A549 (cell line): Measurements from ENCODE around the gene ICA1L. TPM values are rescaled to one million over a fixed set of nuclear protein-coding genes. Genes with fewer than 3 reads are reported as not detected.
"Not testable (repeated sequence)": the region's sequence is repeated elsewhere in the genome, so short reads cannot be mapped to it uniquely, and the experiment has no call there.

ENCODE experiments used
- ATAC-seq, 2 experiments: fragments of 200-7000 bp in 1 of 2; fragments of >200 bp in 1 of 2; cut with Nextera tagmentation in 1 of 2; cut with Tn5 transposase in 1 of 2; 3 replicates each; pipeline versions ENCODE4 v1.8.0 to v1.9.1; 2018 to 2020; ENCODE audit warnings: mild to moderate bottlenecking in 1 of 2, moderate library complexity in 1 of 2
- CTCF ChIA-PET: fragments of 300-600 bp; sonication (Branson Sonifier 250); formaldehyde crosslinking; extraction: SDS; loops from one replicate; lab custom pipeline; 2021; ENCODE audit warnings: antibody characterized with exemption, inconsistent platforms; lab: Yijun Ruan, JAX
- POLR2A ChIA-PET: fragments of 350-600 bp; formaldehyde crosslinking; extraction: SDS; loops from one replicate; lab custom pipeline; 2021; ENCODE audit warnings: antibody characterized with exemption, inconsistent platforms; lab: Yijun Ruan, JAX
- DNase-seq, 2 experiments: peaks; one replicate each; pipeline versions ENCODE4 v3.0.0 to v3.0.0-alpha.2; 2011 to 2016; ENCODE audit warnings: low read depth in 1 of 2, low spot score in 1 of 2
- FAIRE-seq: peaks from 2 replicates; lab custom pipeline; 2011; peaks lifted over from hg19 to GRCh38; lab: Jason Lieb, UNC
- H3K27ac ChIP-seq, 2 experiments: fragments of >200 bp; sonication (Bioruptor Twin); formaldehyde crosslinking; 3 replicates each; pipeline ENCODE4 v1.5.1; 2016 to 2017
- H3K4me1 ChIP-seq: fragments of >200 bp; sonication (Bioruptor Twin); formaldehyde crosslinking; 3 replicates; pipeline ENCODE4 v1.6.1; 2016
- H3K4me2 ChIP-seq: fragments of >200 bp; sonication (Bioruptor Twin); formaldehyde crosslinking; 3 replicates; pipeline ENCODE4 v1.6.1; 2016
- H3K4me3 ChIP-seq: fragments of >200 bp; sonication (Bioruptor Twin); formaldehyde crosslinking; 3 replicates; pipeline ENCODE4 v1.5.1; 2016
- H3K9me3 ChIP-seq: fragments of >200 bp; sonication (Bioruptor Twin); formaldehyde crosslinking; 3 replicates; pipeline ENCODE4 v1.6.1; 2016
- CEBPB ChIP-seq, 2 experiments: fragments of >200 bp in 1 of 2; sonication (Bioruptor Twin) in 1 of 2; formaldehyde crosslinking in 1 of 2; IDR thresholded peaks; 2 replicates each; pipeline ENCODE4 v1.6.1; 2012 to 2016
- FOSB ChIP-seq: fragments of 250-450 bp; sonication (Bioruptor Pico); IDR thresholded peaks from 2 replicates; pipeline ENCODE4 v1.5.0; 2020; ENCODE audit warnings: mild to moderate bottlenecking, moderate library complexity
- FOXS1 ChIP-seq: fragments of 250-450 bp; sonication (Bioruptor Pico); IDR thresholded peaks from 2 replicates; pipeline ENCODE4 v1.5.0; 2020; ENCODE audit warnings: mild to moderate bottlenecking, moderate library complexity
- HOXA7 ChIP-seq: fragments of 250-450 bp; sonication (Bioruptor Pico); IDR thresholded peaks from 2 replicates; pipeline ENCODE4 v1.5.0; 2020; ENCODE audit warnings: mild to moderate bottlenecking, moderate library complexity
- HOXB13 ChIP-seq: fragments of 250-450 bp; sonication (Bioruptor Pico); IDR thresholded peaks from 2 replicates; pipeline ENCODE4 v1.5.0; 2020; ENCODE audit warnings: low read depth, mild to moderate bottlenecking, moderate library complexity
- JUN ChIP-seq, 2 experiments: fragments of >200 bp; sonication (Bioruptor Twin); formaldehyde crosslinking; IDR thresholded peaks; 2 replicates in 1 of 2; 3 replicates in 1 of 2; pipeline ENCODE4 v1.6.1; 2016 to 2017
- MAFK ChIP-seq: fragments of 450-650 bp; IDR thresholded peaks from 2 replicates; pipeline ENCODE4 v1.6.1; 2014; ENCODE audit not compliant: partially characterized antibody
- MYC ChIP-seq: IDR thresholded peaks from 2 replicates; pipeline ENCODE4 v1.6.1; 2012; ENCODE audit warnings: mild to moderate bottlenecking, inconsistent platforms, low read length, improper control_type of control experiment, borderline replicate concordance
- NPAS2 ChIP-seq: fragments of 250-450 bp; sonication (Bioruptor Pico); IDR thresholded peaks from 2 replicates; pipeline ENCODE4 v1.8.0; 2022; ENCODE audit warnings: mild to moderate bottlenecking, moderate library complexity, borderline replicate concordance
- POLR2A ChIP-seq: IDR thresholded peaks from 2 replicates; pipeline ENCODE4 v1.6.1; 2012; ENCODE audit warnings: mild to moderate bottlenecking, low read length
- RAD21 ChIP-seq, 2 experiments: fragments of >200 bp in 1 of 2; sonication (Bioruptor Twin) in 1 of 2; formaldehyde crosslinking in 1 of 2; IDR thresholded peaks in 1 of 2; conservative IDR thresholded peaks in 1 of 2; 2 replicates in 1 of 2; 3 replicates in 1 of 2; pipeline ENCODE4 v1.6.1; 2012 to 2018; ENCODE audit warnings: inconsistent platforms in 1 of 2
- SMC3 ChIP-seq: fragments of >200 bp; sonication (Bioruptor Twin); formaldehyde crosslinking; IDR thresholded peaks from 3 replicates; pipeline ENCODE4 v1.6.1; 2018; ENCODE audit warnings: inconsistent platforms
- SREBF2 ChIP-seq: fragments of 450-650 bp; IDR thresholded peaks from 2 replicates; pipeline ENCODE4 v1.6.1; 2014; ENCODE audit warnings: mild to moderate bottlenecking, moderate library complexity
- TP53 ChIP-seq: fragments of 250-450 bp; sonication (Bioruptor Pico); IDR thresholded peaks from 2 replicates; pipeline ENCODE4 v1.5.0; 2021; ENCODE audit warnings: mild to moderate bottlenecking, moderate library complexity
- ZFP36 ChIP-seq: fragments of 450-650 bp; IDR thresholded peaks from 2 replicates; pipeline ENCODE4 v1.6.1; 2014; ENCODE audit warnings: borderline replicate concordance; ENCODE audit not compliant: partially characterized antibody
- ZNF302 ChIP-seq: fragments of 250-450 bp; sonication (Bioruptor Pico); IDR thresholded peaks from 2 replicates; pipeline ENCODE4 v1.9.0; 2021; ENCODE audit warnings: inconsistent platforms, mild to moderate bottlenecking, moderate library complexity
- ZSCAN20 ChIP-seq: fragments of 250-450 bp; sonication (Bioruptor Pico); IDR thresholded peaks from 2 replicates; pipeline ENCODE4 v1.8.0; 2022; ENCODE audit warnings: mild to moderate bottlenecking, moderate library complexity
- WGBS: methylation state at CpG from one replicate; pipeline ENCODE4 v1.1.6; 2017; ENCODE audit errors: missing lambda C conversion rate; 5-methylcytosine and 5-hydroxymethylcytosine counted together
- polyA plus RNA-seq, 4 experiments: library from polyadenylated mRNA; depleted of rRNA in 3 of 4; stranded (reverse); fragments of >200 nt; fragmentation: RNase III in 1 of 4; extraction: RNeasy Plus Mini Kit Qiagen cat#74134 plus additional on column Dnase treatment in 1 of 4; gene quantifications; 2 replicates in 3 of 4; 3 replicates in 1 of 4; pipeline ENCODE4 v1.2.3, GENCODE V29; 2011 to 2017
- TF ChIP-seq, protein P1 (sequence below): fragments of 200-600 bp; sonication (generic); IDR thresholded peaks from 2 replicates; pipeline ENCODE4 v1.6.1; 2016; ENCODE audit warnings: antibody characterized with exemption, mild to moderate bottlenecking, moderate library complexity
- TF ChIP-seq, protein P2 (sequence below): fragments of 250-450 bp; sonication (Bioruptor Pico); IDR thresholded peaks from 2 replicates; pipeline ENCODE4 v1.5.0; 2020; ENCODE audit warnings: low read depth, mild to moderate bottlenecking, moderate library complexity
- TF ChIP-seq, protein P3 (sequence below): fragments of >200 bp; sonication (Bioruptor Twin); formaldehyde crosslinking; IDR thresholded peaks from 2 replicates; pipeline ENCODE4 v1.6.1; 2016
- TF ChIP-seq, protein P4 (sequence below): fragments of >200 bp; sonication (Bioruptor Twin); formaldehyde crosslinking; IDR thresholded peaks from 3 replicates; pipeline ENCODE4 v1.5.1; 2016

The ICA1L gene
- polyA plus RNA-seq, 2 of the 4 experiments (the other 2 are of a cell fraction): 2.2 to 6.0 TPM

DNA sequence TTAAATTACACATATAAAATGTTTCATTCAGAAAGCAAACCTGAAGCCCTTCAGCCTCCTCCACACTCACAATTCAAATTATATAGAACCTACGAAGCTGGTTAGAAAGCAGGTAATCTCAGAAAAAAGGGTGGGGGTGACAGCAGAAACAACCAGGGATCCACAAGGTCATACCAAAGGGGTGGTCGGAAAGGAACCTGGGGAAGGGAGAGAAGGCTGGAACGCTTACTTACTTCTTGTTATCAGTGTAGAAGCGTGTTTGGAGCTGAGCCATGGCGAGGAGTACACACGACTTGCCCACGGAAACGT, 39.6 kb upstream of the ICA1L start:
- no peak for FAIRE-seq
- peak; percentile 14 to 28; a peak in 5 of 6 replicates for ATAC-seq
- Histone ChIP-seq H3K9me3 (no peaks in the 10 kb centered on the region), H3K4me2 (peak overlapping the region; percentile 81), H3K4me1 (peaks cover 15% of the 10 kb centered on the region; the same call in 1 of the 3 replicates), H3K27ac (peak overlapping the region; percentile 86 to 95), H3K4me3 (peak overlapping the region; percentile 84)
- DNase-seq: no peak
- ChIA-PET POLR2A (interaction anchor here (0.5 to 0.9 kb wide), 3 partner anchors 91 to 258 kb away, joined by 3 to 6 read pairs (median 3); partner anchors contain the start of gene NBEAL1), CTCF (interaction anchor here (1.0 to 1.4 kb wide), 3 partner anchors 38 to 338 kb away, joined by 3 to 4 read pairs (median 4); no protein-coding TSS in a partner anchor)
- TF ChIP-seq MYC (no peak), POLR2A (no peak), ZSCAN20 (CRISPR knock-in tag) (no peak), RAD21 (conservative IDR thresholded peaks at IDR 0.05 in 1 of 2, IDR thresholded peaks at IDR 0.05 in 1 of 2) (no peak), HOXB13 (CRISPR knock-in tag) (no peak), ZFP36 (no peak), ZNF302 (CRISPR knock-in tag) (no peak), NPAS2 (CRISPR knock-in tag) (no peak), FOSB (CRISPR knock-in tag) (no peak), TP53 (CRISPR knock-in tag) (no peak), SMC3 (no peak), JUN (IDR thresholded peaks at IDR 0.05) (no peak), HOXA7 (CRISPR knock-in tag) (no peak), CEBPB (IDR thresholded peaks at IDR 0.05) (no peak), SREBF2 (no peak)
- TF ChIP-seq, protein P1, sequence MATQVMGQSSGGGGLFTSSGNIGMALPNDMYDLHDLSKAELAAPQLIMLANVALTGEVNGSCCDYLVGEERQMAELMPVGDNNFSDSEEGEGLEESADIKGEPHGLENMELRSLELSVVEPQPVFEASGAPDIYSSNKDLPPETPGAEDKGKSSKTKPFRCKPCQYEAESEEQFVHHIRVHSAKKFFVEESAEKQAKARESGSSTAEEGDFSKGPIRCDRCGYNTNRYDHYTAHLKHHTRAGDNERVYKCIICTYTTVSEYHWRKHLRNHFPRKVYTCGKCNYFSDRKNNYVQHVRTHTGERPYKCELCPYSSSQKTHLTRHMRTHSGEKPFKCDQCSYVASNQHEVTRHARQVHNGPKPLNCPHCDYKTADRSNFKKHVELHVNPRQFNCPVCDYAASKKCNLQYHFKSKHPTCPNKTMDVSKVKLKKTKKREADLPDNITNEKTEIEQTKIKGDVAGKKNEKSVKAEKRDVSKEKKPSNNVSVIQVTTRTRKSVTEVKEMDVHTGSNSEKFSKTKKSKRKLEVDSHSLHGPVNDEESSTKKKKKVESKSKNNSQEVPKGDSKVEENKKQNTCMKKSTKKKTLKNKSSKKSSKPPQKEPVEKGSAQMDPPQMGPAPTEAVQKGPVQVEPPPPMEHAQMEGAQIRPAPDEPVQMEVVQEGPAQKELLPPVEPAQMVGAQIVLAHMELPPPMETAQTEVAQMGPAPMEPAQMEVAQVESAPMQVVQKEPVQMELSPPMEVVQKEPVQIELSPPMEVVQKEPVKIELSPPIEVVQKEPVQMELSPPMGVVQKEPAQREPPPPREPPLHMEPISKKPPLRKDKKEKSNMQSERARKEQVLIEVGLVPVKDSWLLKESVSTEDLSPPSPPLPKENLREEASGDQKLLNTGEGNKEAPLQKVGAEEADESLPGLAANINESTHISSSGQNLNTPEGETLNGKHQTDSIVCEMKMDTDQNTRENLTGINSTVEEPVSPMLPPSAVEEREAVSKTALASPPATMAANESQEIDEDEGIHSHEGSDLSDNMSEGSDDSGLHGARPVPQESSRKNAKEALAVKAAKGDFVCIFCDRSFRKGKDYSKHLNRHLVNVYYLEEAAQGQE: no peak
- TF ChIP-seq, protein P2, sequence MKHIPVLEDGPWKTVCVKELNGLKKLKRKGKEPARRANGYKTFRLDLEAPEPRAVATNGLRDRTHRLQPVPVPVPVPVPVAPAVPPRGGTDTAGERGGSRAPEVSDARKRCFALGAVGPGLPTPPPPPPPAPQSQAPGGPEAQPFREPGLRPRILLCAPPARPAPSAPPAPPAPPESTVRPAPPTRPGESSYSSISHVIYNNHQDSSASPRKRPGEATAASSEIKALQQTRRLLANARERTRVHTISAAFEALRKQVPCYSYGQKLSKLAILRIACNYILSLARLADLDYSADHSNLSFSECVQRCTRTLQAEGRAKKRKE (CRISPR knock-in tag): no peak
- TF ChIP-seq, protein P3, sequence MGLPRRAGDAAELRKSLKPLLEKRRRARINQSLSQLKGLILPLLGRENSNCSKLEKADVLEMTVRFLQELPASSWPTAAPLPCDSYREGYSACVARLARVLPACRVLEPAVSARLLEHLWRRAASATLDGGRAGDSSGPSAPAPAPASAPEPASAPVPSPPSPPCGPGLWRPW: no peak
- TF ChIP-seq, protein P4, sequence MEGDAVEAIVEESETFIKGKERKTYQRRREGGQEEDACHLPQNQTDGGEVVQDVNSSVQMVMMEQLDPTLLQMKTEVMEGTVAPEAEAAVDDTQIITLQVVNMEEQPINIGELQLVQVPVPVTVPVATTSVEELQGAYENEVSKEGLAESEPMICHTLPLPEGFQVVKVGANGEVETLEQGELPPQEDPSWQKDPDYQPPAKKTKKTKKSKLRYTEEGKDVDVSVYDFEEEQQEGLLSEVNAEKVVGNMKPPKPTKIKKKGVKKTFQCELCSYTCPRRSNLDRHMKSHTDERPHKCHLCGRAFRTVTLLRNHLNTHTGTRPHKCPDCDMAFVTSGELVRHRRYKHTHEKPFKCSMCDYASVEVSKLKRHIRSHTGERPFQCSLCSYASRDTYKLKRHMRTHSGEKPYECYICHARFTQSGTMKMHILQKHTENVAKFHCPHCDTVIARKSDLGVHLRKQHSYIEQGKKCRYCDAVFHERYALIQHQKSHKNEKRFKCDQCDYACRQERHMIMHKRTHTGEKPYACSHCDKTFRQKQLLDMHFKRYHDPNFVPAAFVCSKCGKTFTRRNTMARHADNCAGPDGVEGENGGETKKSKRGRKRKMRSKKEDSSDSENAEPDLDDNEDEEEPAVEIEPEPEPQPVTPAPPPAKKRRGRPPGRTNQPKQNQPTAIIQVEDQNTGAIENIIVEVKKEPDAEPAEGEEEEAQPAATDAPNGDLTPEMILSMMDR: no peak
- under 1% methylated on average over 8 of the region's 8 CpGs for WGBS

DNA sequence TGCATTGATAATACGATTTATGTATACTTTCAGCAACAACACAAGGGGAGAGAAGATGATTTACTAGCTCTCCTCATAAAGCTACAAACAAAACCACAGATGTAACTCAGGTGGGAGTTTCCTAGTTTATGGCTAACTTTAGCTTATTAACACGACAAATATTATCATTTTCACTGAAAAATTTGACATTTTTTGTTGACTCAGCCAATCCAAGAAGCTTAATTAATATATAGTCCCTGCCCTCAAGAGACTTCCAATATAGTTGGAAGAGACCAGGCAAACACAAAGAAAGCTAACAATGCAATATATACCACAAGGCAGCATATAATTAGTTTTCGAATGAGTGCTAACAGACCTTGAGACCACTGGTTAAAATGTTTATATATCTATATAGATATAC, 39.1 kb upstream of the ICA1L start:
- Histone ChIP-seq H3K9me3 (0 out of 3 replicates have a peak, but pooled peaks cover 1% of the 10 kb centered on the region), H3K27ac (peak overlapping the region; percentile 86 to 95), H3K4me2 (peak overlapping the region; percentile 81), H3K4me3 (peak overlapping the region; percentile 84), H3K4me1 (peaks cover 15% of the 10 kb centered on the region; the same call in 1 of the 3 replicates)
- WGBS: 16% methylated on average over 3 of the region's 3 CpGs
- ATAC-seq (no peak), DNase-seq (no peak), FAIRE-seq (no peak)
- TF ChIP-seq FOXS1 (CRISPR knock-in tag) (no peak), MAFK (peak; percentile 77)
- ChIA-PET POLR2A (interaction anchor here (0.5 kb wide), 1 partner anchor 258 kb away, joined by 6 read pairs; no protein-coding TSS in a partner anchor), CTCF (interaction anchor here (1.0 to 1.4 kb wide), 3 partner anchors 38 to 338 kb away, joined by 3 to 4 read pairs (median 4); no protein-coding TSS in a partner anchor)

DNA sequence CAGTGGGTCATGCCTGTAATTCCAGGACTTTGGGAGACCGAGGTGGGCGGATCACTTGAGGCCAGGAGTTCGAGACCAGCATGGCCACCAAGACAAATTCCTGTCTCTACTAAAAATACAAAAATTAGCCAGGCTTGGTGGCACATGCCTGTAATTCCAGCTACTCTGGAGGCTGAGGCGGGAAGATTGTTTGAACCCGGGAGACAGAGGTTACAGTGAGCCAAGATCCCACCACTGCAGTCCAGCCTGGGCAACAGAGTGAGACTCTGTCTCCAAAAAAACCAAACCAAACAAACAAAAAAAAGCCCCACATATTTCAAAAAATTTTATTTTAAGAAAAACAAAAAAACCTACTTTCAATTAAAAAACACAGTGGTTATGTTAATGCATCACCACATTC, 38.7 kb upstream of the ICA1L start:
- H3K27ac ChIP-seq, DNase-seq, POLR2A ChIA-PET, H3K9me3 ChIP-seq, ATAC-seq, FAIRE-seq: not testable (repeated sequence)
- Histone ChIP-seq H3K4me1 (peaks cover 15% of the 10 kb centered on the region; the same call in 1 of the 3 replicates), H3K4me2 (peak overlapping the region; percentile 81), H3K4me3 (peak overlapping the region; percentile 84)
- CTCF ChIA-PET: interaction anchor here (1.0 kb wide), 1 partner anchor 337 kb away, joined by 3 read pairs; no protein-coding TSS in a partner anchor
- WGBS: 92% methylated on average over 5 of the region's 5 CpGs
